HepG2 (cell line): ENCODE data around the gene RSAD2. TPM values are rescaled to one million over a fixed set of nuclear protein-coding genes. Genes with fewer than 3 reads are reported as not detected.
A peak's percentile ranks its signal among the peaks of the same experiment; 100 is the strongest.

Experiments
- E2F5 ChIP-seq: sonication (generic); formaldehyde crosslinking; conservative IDR thresholded peaks from 2 replicates; pipeline ENCODE4 v1.4.0; 2020; ENCODE audit warnings: missing genetic modification reagents
- FUBP1 ChIP-seq: sonication (generic); formaldehyde crosslinking; IDR thresholded peaks from 2 replicates; pipeline ENCODE4 v1.5.1; 2020; ENCODE audit warnings: missing genetic modification reagents, mild to moderate bottlenecking, borderline replicate concordance
- IRF9 ChIP-seq: sonication (generic); formaldehyde crosslinking; IDR thresholded peaks from 2 replicates; pipeline ENCODE4 v1.8.0; 2022; ENCODE audit warnings: missing genetic modification reagents, mild to moderate bottlenecking, borderline replicate concordance
- JUN ChIP-seq: sonication (generic); formaldehyde crosslinking; IDR thresholded peaks from 2 replicates; pipeline ENCODE4 v1.4.0; 2020; ENCODE audit warnings: mild to moderate bottlenecking, missing genetic modification reagents
- JUNB ChIP-seq: sonication (generic); formaldehyde crosslinking; IDR thresholded peaks from 2 replicates; pipeline ENCODE4 v1.8.0; 2022; ENCODE audit warnings: missing genetic modification reagents, mild to moderate bottlenecking, borderline replicate concordance
- LRRFIP1 ChIP-seq: sonication (generic); formaldehyde crosslinking; conservative IDR thresholded peaks from 2 replicates; pipeline ENCODE4 v1.4.0; 2020; ENCODE audit warnings: missing genetic modification reagents
- MED13 ChIP-seq: sonication (generic); formaldehyde crosslinking; IDR thresholded peaks from 2 replicates; pipeline ENCODE4 v1.5.0; 2020; ENCODE audit warnings: missing genetic modification reagents
- NRL ChIP-seq: sonication (generic); formaldehyde crosslinking; IDR thresholded peaks from 2 replicates; pipeline ENCODE4 v1.5.0; 2020; ENCODE audit warnings: missing genetic modification reagents, mild to moderate bottlenecking, moderate library complexity, borderline replicate concordance
- POGK ChIP-seq: sonication (generic); formaldehyde crosslinking; conservative IDR thresholded peaks from 2 replicates; pipeline ENCODE4 v1.8.0; 2022; ENCODE audit warnings: mild to moderate bottlenecking, moderate library complexity, missing genetic modification reagents
- TMF1 ChIP-seq: sonication (generic); formaldehyde crosslinking; IDR thresholded peaks from 2 replicates; pipeline ENCODE4 v1.8.1; 2022; ENCODE audit warnings: low read depth, missing genetic modification reagents
- ZFP82 ChIP-seq: sonication (generic); formaldehyde crosslinking; IDR thresholded peaks from 2 replicates; pipeline ENCODE4 v1.5.1; 2020; ENCODE audit warnings: mild to moderate bottlenecking, missing genetic modification reagents, borderline replicate concordance
- ZFP90 ChIP-seq: sonication (generic); formaldehyde crosslinking; IDR thresholded peaks from 2 replicates; pipeline ENCODE4 v1.8.0; 2022; ENCODE audit warnings: missing genetic modification reagents, mild to moderate bottlenecking, inconsistent platforms, borderline replicate concordance
- ZNF180 ChIP-seq: sonication (generic); formaldehyde crosslinking; IDR thresholded peaks from 2 replicates; pipeline ENCODE4 v1.4.0; 2020; ENCODE audit warnings: low read depth, missing genetic modification reagents, borderline replicate concordance
- ZNF274 ChIP-seq: sonication (generic); formaldehyde crosslinking; IDR thresholded peaks from 2 replicates; pipeline ENCODE4 v1.5.1; 2020; ENCODE audit warnings: mild to moderate bottlenecking, missing genetic modification reagents
- ZNF570 ChIP-seq: sonication (generic); formaldehyde crosslinking; IDR thresholded peaks from 2 replicates; pipeline ENCODE4 v1.4.0; 2020; ENCODE audit warnings: mild to moderate bottlenecking, missing genetic modification reagents, borderline replicate concordance
- ZNF580 ChIP-seq: IDR thresholded peaks from 2 replicates; pipeline ENCODE4 v1.6.1; 2016; ENCODE audit warnings: low read depth, borderline replicate concordance
- ZNF75D ChIP-seq: sonication (generic); formaldehyde crosslinking; IDR thresholded peaks from 2 replicates; pipeline ENCODE4 v1.8.1; 2023; ENCODE audit warnings: missing genetic modification reagents, mild to moderate bottlenecking, borderline replicate concordance
- ZNF780A ChIP-seq: sonication (generic); formaldehyde crosslinking; IDR thresholded peaks from 2 replicates; pipeline ENCODE4 v1.8.0; 2022; ENCODE audit warnings: mild to moderate bottlenecking, missing genetic modification reagents, moderate library complexity
- ZNF792 ChIP-seq: IDR thresholded peaks from 2 replicates; pipeline ENCODE4 v1.6.1; 2016
- ZNF841 ChIP-seq: sonication (generic); formaldehyde crosslinking; IDR thresholded peaks from 2 replicates; pipeline ENCODE4 v1.8.1; 2023; ENCODE audit warnings: missing genetic modification reagents, borderline replicate concordance
- polyA plus RNA-seq, 8 experiments: library from polyadenylated mRNA; depleted of rRNA in 3 of 8; stranded (reverse) in 7 of 8; unstranded in 1 of 8; fragments of >200 nt; fragmentation: Illumina TruSeq in 4 of 8; extraction: Trizol in 4 of 8; gene quantifications; 2 replicates each; pipeline versions ENCODE4 v1.2.1 to v1.2.3, GENCODE V29; 2011 to 2016; ENCODE audit warnings: low read depth in 4 of 8, missing spikeins in 1 of 8, mixed read lengths in 1 of 8; ENCODE audit not compliant: insufficient read depth in 1 of 8
- total RNA-seq, 5 experiments: library from RNA; depleted of rRNA; stranded (reverse); fragments of >200 nt; fragmentation: Illumina TruSeq; extraction: Trizol; gene quantifications; 2 replicates each; pipeline ENCODE4 v1.2.3, GENCODE V29; 2016; ENCODE audit warnings: low read depth in 1 of 5

The RSAD2 gene
- total and polyA plus RNA-seq, 2 of the 13 experiments (the other 11 are each of a cell fraction or from before 2014, with no cell fraction given): 0.11 TPM; not detected in 1

GRCh38 chr2:6921321-6921922 is 43.8 kb downstream of the RSAD2 start (continued):
- TF ChIP-seq FUBP1 (CRISPR knock-in tag) (no peak), E2F5 (CRISPR knock-in tag) (peak; percentile 84), ZNF580 (no peak), ZNF274 (CRISPR knock-in tag) (0 out of 2 replicates have a peak, but pooled peaks have one; percentile 55), NRL (CRISPR knock-in tag) (0 out of 2 replicates have a peak, but pooled peaks have one; percentile 62), MED13 (CRISPR knock-in tag) (no peak), ZNF570 (CRISPR knock-in tag) (no peak), LRRFIP1 (CRISPR knock-in tag) (no peak), POGK (CRISPR knock-in tag) (peak; percentile 92), IRF9 (CRISPR knock-in tag) (no peak), JUNB (CRISPR knock-in tag) (0 out of 2 replicates have a peak, but pooled peaks have one; percentile 63), ZNF792 (CRISPR knock-in tag) (peak; percentile 63; the same call in 1 of the 2 replicates), TMF1 (CRISPR knock-in tag) (0 out of 2 replicates have a peak, but pooled peaks have one; percentile 57), JUN (CRISPR knock-in tag) (peak; percentile 79), ZNF780A (no peak; the same call in 1 of the 2 replicates), ZNF841 (peak; percentile 38; the same call in 1 of the 2 replicates), ZFP82 (CRISPR knock-in tag) (no peak), ZNF75D (CRISPR knock-in tag) (no peak), ZFP90 (CRISPR knock-in tag) (0 out of 2 replicates have a peak, but pooled peaks have one; percentile 27), ZNF180 (CRISPR knock-in tag) (no peak)
